NCI-H2171 treated with DMSO at 0.1 percent for 48 hours (cell line): ENCODE data around the gene TTC33.
"Not testable (repeated sequence)": the region's sequence is repeated elsewhere in the genome, so short reads cannot be mapped to it uniquely, and the experiment has no call there.

Source experiments
- DNase-seq: peaks from one replicate; lab custom pipeline; 2025; lab: John Stamatoyannopoulos, UW

The TTC33 gene

DNA sequence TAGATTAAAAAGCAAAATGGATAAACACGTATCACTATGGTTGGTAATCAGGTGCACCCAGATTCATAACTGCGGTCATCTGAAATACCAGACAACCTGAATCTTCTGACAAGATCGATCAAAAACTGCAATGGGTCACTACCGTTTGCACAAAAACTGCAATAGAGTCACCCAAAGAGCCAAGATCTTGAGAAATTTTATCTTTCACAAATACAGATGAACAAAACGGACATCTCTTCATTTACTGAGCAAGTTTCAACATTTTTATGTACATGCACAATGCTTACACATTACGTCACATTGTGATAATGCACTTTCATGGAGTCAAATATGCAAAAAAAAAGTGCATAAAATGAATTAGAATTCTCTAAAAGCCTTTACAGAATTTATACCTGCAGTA lies 23.8 kb upstream of the TTC33 start:
- DNase-seq = no peak

DNA sequence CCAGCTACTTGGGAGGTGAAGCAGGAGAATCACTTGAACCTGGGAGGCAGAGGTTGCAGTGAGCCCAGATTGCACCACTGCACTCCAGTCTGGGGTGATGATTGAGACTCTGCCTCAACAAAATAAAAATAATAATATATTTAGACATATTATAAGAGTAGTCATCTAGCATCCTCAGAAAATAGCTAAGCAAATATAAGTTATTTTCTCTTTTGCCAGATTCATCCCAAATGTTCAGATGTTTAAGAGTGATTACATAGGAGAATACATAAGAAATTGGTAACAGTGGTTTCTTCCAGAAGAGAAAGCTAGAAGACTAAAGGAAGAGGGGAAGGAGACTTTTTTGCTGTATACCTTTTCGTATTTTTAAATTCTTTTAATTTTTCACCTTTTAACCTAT lies 22.4 kb upstream of the TTC33 start:
- DNase-seq = no peak

DNA sequence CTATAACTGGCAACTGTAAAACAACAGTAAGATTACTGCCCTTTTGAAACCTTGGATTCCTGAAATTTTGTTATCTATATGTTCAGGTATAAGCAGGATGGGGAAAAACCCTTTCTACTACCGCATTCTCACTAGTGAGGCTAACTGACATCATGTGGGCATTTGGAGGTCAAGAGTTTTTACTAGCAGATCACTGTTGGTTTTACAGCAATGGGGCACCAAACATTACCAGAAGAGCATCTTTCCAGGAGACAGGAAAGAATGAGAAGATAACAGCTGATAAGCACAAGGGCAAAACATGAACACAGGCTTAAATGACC lies 20.9 kb upstream of the TTC33 start:
- no peak for DNase-seq

DNA sequence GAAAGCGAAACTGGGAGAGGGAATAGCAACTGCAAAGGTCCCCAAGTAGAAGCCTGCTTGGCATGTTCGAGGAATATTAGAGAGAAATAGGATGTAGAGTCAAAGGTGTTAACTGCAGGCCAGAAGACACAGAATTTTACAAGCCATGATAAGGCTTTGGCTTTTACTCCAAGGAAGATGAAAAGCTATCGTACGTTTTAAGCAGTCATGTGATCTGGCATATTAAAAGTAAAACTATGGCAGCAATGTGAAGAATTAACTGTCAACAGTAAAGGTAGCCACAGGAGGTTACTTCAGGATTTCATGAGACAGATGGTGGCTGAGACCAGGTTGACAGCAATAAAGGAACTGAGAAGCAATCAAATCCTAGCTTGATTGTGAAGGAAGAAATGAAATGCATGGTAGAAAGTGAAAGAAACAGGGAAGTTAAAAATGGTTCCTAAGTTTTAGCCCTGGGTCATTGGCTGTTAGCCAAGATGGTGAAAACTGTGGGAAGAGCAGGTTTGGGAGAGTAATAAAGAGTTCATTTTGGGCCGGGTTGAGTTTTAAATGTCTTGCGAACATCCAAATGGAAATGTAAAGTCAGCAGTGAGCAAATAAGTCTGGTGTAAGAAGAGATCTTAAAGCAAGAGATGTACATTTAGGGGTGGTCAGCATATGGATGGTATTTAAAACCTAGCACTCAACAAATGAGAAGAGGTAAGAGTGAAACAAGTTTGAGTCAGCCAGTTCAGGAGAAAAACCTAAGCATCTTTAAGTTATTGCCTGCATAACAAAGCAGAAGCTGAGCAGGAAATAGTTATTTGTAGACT lies 20.3 kb upstream of the TTC33 start:
- DNase-seq = no peak

DNA sequence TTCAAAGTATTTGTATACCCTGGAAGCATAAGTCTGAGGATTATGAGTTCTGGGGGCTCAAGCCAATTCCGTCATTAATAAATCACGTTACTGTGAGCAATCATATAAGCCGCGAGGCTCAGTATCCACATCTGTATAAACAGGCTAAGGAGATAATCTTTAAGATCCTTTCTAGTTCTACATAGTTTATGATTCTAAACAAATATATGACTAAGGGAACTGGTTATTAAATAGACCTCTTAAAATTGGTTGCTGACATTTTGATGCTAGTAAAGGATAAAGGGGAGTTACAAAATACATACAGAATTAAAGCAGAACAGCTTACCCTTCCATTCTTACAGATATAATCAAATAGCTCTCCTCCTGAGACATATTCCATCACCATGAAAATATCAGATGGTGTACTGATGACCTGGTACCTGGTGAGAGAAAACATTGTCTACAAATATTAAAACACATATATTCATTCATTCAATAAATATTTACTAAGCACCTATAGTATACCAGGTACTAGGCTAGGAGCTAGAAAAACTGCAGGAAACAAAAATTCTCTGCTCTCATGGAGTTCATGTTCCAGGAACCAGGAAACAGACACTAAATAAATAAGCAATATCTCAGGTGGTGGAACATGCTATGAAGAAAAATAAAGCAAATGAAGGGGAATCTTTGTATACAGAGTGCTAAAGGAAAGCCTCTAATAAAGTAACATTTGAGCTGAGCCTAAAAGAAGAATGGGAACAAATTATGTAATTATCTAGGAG lies 19.5 kb upstream of the TTC33 start:
- no peak for DNase-seq

DNA sequence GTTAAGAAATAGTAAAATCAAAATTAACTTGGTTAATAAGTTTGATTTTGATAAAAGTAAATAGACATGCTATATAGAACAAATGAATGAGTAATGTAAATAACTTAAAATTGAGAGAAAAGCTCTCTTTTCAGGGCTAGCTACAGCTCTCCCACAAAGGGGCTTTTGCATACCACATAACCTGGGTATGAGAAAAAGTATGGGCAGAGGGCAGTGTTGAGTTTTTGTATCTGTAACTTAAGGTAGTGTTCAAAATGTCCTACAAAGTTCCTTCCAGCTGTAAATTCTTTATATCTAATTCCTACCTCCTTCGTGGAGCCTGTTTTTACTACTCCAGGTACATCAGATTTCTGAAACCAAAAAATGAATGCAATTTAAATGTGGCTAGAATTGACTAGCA lies 18.9 kb upstream of the TTC33 start:
- DNase-seq = no peak

DNA sequence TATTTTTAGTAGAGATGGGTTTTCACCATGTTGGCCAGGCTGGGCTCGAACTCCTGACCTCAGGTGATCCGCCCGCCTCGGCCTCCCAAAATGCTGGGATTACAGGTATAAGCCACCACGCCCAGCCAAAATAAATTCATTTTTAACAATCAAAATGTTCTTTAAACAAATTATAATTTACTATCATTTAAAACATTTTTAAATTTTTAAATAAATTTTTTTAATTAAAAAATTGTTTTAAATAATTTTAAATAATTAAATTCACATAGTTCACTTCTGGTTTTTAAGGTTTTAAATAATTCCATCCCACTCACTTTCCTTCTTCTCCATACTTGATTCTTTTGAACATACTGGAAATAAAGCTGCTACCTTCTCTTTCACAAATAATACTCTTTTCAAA lies 15.0 kb upstream of the TTC33 start:
- DNase-seq = no peak

DNA sequence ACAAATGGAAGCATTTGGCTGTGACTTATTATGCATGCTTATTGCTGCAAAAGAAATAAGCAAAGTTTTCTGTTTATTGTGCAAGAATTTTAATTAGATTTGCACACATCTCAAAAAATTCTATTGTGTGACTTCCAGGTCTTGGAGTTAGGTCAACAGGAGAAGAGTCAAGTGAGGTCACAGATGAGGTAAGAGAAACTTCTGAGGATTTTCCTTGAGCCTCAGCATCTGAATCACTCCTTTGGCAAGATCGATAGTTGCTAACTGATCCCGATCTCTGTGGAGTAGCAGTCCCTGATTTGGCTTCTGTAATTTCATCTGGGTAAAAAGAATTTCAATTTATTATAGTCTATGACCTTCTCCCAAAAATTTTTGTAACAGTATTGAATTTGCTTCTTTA lies 6.9 kb upstream of the TTC33 start:
- no peak for DNase-seq

DNA sequence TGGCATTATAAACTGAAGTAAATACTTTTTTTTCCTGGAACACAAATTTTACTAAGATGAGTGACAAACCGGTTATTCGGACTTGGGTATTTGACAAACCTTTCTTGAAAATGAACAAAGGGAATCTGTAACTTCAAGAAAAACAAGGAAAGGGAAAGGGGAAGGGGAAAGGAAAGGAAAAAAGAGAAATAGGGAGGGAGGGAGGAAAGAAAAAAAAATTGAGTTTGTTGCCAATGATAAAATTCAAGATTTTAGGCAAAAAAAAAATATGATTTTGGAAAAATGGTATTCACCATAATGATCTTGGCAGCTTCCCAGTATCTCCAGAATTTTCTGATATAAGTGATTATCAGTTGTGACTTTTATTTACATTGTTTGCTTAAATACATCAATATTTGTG lies 1.6 kb upstream of the TTC33 start:
- no peak for DNase-seq

DNA sequence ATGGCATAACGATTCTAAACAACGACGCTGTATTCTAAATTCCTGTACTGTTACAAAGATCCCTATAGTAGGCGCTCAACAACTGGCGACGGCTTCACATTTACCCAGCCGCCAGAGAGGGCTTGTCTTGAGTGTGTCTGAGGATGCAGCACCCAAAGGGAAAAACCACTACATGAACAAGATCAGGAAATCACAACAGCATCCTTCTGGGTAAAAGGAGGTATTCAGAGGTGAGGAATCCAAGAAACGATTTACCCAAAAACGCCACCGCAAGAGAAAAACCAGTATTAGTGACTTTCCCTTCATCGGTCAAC lies 711 bp downstream of the TTC33 start:
- peak; percentile 86 for DNase-seq

DNA sequence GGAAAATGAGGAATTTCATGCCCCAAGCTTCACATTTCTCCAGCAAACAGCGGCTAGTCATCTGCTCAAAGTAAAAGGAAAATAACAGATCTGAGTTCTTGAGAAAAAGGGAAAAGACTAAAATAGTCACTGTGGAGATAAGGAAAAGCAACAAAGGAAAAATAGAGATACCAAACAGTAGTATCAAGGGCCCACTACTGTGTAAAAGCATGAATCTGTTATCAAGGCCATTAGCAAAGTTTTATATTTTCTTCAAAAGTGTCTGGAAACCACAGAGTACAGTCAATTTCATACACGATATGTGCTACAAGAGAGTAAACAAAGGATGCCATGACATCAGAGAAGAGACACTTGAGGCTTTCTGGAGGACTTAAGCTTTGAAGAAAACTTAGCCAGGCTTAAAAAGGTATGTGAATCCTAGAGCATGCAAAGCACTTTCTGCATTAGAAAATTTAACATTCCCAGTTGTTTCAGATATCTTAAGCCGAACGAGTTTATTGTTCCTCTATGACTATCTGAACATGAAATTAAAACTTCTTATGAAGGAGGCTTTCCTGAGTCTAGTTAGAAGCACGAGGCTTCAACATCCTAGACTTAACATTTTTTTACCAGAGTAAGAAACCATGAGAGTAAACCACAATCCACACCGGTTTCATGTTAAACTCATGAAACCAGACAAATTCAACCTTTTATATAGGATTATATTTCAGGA lies 1.2 kb downstream of the TTC33 start:
- no peak for DNase-seq

DNA sequence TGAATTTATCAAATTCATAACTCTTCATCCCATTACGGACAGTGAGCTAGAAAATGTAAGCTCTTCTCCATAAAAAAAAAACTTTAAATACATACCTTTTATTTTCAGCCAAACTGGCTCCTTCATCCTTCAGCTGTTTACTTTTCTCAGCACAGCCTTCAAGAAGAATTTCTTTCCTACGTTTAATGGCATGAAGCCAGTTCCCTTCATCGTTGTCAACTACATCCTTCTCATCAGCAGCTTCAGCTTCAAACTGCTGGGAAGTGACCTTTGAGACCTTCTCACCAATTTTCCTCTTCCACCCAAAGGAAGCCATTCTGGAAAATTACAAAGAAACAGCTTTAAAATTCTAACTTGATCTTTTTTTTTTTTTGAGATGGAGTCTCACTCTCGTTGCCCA lies 9.1 kb downstream of the TTC33 start:
- no peak for DNase-seq

DNA sequence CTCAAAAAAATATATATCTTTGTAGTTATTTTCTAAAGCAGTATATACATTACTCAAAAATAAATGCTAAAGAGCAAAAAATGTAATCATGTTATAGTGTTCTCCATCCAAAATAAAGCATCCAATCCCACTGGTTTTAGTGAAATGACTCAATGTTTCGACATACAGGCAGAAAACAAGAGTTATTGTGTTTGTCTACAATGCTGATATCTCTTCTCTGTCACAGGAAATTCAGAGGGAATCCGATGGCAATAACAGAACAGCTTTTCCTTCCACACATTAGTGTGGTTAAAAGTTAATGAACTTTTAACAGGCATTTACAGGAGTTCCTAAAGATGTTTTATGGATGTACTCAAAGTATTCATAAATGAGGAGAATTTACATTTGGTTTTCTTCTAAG lies 12.0 kb downstream of the TTC33 start:
- DNase-seq = no peak

DNA sequence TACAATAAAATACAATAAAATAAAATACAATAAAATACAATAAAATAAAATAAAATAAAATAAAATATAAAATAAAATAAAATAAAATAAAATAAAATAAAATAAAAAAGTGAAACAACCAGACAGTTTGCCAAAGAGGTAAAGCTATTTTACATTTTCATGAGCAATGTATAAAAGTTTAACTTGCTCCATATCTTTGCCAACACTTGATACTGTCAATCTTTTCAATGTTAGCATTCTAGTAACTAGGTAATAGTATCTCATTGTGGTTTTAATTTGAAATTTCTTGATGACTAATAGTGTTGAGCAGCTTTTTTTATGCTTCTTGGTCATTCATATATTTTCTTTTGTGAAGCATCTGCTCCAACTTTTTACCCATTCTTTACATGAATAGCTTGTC lies 17.3 kb downstream of the TTC33 start:
- DNase-seq = no peak

DNA sequence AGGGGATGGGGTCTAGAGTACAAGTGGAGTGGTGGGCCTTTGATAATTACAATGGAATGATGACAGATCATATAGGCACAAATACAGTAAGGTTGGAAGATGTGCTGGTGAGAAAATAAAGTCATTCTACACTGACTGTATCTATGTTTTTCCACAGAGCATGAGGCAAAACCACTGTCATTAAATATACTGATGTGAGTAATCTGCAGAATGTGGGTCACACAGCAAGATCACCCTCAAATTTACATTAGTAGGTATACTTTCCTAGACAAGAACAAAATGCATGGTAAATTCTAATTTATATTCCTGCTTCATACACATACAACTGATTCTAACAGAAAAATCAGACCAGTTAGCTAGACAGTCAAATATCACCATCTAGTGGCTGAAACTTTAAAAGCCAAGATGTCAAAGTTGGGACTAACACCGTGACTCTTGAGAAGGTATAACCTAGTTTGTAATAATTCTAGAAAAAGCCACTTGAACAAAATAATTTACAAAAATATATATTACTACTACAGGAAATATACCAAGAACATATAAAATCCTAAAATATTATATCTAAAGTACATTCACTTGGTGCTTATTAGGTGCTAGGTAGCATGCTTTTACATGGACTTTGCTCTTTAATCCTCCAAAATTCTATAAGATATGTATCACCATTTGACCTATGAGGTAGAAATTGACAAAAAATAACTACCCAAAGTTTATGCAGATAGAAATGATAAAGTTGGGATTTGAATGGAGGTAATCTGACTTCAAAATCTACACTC lies 19.5 kb downstream of the TTC33 start:
- DNase-seq = peak; percentile 51

DNA sequence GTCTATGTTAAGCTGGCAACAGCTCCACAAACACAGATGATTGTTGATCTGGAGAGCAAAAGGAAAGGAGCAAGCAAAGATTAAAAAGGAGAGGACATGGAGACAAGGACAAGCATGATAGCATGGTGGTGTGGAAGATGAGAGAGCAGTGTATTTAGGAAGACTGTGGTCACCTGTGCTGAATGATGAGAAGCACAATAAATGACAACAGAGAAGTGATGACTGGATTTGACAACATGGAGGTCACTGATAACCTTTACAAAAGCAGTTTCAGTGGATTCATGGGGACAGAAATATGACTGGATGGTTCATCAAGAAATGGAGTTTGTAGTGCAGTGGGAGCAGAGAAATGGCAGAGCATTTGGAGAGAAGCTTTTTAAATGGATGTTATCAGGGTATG lies 20.2 kb downstream of the TTC33 start:
- no peak for DNase-seq

DNA sequence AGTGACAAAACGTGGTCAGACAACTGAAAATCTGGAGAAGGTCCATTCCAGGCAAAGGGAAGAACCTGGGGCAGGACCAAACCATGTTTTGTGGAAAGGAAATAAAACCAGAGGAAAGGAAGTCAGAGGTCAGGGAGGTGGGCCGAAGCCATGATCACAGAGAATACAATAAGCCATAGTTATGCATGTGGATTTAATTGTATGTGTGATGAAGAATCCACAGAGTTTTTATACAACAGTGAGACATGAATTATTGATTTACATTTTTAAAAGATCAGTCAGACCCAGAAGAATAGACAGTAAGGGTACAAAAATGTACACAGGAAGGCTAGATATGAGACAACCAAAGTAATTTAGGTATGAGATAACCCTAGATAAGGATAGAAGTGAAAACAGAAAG lies 20.8 kb downstream of the TTC33 start:
- no peak for DNase-seq

DNA sequence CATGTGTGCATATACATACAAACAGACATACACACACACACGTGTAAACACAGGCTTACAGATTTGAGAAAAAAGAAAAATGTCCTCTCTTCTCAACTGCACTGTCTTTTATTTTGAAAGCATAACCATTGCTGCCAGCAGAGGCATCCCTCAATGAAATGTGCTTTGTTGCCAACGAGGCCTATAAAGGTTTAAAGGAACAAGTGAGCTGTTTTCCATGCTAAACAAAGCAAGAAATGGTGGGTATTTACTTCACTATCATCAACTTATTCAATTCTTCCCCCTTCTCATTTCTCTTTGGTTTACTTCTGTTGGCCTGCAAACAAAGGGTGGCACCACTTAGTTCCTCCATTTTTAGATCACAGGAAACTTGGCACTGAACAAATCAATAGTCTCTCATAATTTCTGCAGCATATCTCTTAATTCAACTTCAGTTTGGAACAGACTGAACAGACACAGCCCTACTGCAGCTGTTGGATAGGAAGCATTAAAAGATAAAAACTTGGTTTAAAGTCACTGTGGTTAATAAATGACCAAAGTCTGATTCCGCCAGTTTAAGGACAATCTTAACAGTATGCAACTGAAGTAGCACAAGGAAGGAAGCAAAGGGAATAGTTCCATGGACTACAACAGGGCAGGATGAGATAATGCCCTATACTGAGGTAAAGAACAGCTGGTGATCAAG lies 21.7 kb downstream of the TTC33 start:
- DNase-seq = no peak

DNA sequence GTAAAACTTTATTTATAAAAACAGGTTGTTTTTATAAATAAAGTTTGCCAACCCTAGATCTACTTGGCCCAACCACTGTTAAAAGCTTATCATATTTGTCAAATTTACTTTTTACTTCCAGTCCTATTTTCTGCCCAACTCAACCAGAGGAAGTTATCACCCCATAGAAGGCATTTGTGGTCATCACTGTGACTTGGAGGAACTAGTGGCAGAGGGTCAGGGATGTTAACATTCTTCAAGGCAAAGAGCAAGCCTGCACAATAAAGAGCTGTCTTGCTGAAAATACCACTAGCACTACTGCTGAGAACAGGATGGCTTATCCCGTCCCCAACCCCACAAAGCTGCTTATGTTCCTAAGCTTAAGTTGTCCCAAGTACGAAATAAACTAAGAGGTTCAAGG lies 22.3 kb downstream of the TTC33 start:
- DNase-seq = no peak

DNA sequence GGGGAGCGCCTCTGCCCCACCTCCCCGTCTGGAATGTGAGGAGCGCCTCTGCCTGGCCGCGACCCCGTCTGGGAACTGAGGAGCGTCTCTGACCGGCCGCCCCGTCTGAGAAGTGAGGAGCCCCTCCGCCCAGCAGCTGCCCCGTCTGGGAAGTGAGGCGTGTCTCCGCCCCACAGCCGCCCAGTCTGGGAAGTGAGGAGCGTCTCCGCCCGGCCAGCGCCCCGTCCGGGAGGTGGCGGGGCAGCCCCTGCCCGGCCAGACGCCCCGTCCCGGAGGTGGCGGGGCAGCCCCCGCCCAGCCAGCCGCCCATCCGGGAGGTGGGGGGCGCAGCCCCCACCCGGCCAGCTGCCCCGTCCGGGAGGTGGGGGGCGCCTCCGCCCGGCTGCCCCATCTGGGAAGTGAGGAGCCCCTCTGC lies 33.3 kb downstream of the TTC33 start:
- DNase-seq = not testable (repeated sequence)

DNA sequence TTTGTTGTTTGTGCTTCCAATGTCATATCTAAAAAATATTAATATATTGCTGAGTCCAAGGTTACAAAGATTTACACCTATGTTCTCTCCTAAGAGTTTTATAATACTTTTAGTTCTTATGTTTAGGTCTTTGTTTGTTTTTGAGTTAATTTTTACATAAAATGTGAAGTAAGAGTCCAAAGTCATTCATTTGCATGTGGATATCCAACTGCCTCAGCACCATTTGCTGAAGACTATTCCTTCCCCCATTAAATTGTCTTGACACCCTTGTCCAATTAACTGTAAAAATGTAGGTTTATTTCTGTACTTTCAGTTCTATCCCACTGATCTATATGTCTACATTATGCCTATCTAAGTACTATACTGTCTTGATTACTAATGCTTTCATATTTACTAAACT lies 35.7 kb downstream of the TTC33 start:
- DNase-seq = no peak

DNA sequence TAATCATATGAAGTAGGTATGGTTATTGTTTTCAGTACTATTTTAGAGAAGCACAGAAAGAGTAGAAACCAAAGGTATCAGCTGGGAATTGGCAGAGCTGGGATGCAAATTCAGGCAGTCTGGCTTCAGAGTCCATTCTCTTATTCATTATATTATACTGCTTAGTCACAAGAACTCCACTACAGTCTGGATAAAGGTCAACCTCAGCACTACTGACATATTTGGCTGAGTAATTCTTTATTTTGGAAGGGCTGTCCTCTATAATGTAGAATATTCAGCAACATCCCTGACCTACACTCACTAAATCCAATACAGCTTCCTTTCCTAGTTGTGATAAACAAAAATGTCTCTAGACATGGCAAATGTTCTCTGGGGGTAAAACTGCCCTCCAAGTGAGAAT lies 38.5 kb downstream of the TTC33 start:
- no peak for DNase-seq
